GM23248 (cell line): ENCODE measurements around the gene CCDC97. TPM values are rescaled to one million over a fixed set of nuclear protein-coding genes. Genes with fewer than 3 reads are reported as not detected.
"Not testable (repeated sequence)": the region's sequence is repeated elsewhere in the genome, so short reads cannot be mapped to it uniquely, and the experiment has no call there.

Source experiments
- DNase-seq: peaks from one replicate; pipeline ENCODE4 v3.0.0-alpha.2; 2015
- H2AFZ ChIP-seq: fragments of 200-600 bp; sonication (generic); 2 replicates; pipeline ENCODE4 v1.6.1; 2016; ENCODE audit warnings: antibody characterized with exemption
- H3F3A ChIP-seq: fragments of 200-600 bp; sonication (generic); 2 replicates; pipeline ENCODE4 v1.6.1; 2016; ENCODE audit warnings: mild to moderate bottlenecking, antibody characterized with exemption, mixed run types; ENCODE audit not compliant: insufficient read depth
- H3K27ac ChIP-seq: fragments of 200-600 bp; sonication (generic); 2 replicates; pipeline ENCODE4 v1.5.1; 2016; ENCODE audit warnings: mild to moderate bottlenecking
- H3K27me3 ChIP-seq: fragments of 200-600 bp; sonication (generic); replicated peaks from 2 replicates; pipeline ENCODE4 v1.6.1; 2016; ENCODE audit warnings: mild to moderate bottlenecking; ENCODE audit not compliant: insufficient read depth
- H3K36me3 ChIP-seq: fragments of 200-600 bp; sonication (generic); 2 replicates; pipeline ENCODE4 v1.6.1; 2016; ENCODE audit warnings: low read depth, mild to moderate bottlenecking
- H3K4me1 ChIP-seq: fragments of 200-600 bp; sonication (generic); 2 replicates; pipeline ENCODE4 v1.6.1; 2016; ENCODE audit warnings: mild to moderate bottlenecking; ENCODE audit not compliant: insufficient read depth
- H3K4me2 ChIP-seq: fragments of 200-600 bp; sonication (generic); one replicate; pipeline ENCODE4 v1.6.1; 2016; ENCODE audit warnings: mild to moderate bottlenecking; ENCODE audit not compliant: unreplicated experiment
- H3K4me3 ChIP-seq: fragments of 200-600 bp; sonication (generic); 2 replicates; pipeline ENCODE4 v1.5.1; 2016; ENCODE audit warnings: mild to moderate bottlenecking
- H3K79me2 ChIP-seq: fragments of 200-600 bp; sonication (generic); 2 replicates; pipeline ENCODE4 v1.6.1; 2016; ENCODE audit warnings: mild to moderate bottlenecking; ENCODE audit not compliant: insufficient read depth
- H3K9ac ChIP-seq: fragments of 200-600 bp; sonication (generic); 2 replicates; pipeline ENCODE4 v1.6.1; 2016; ENCODE audit warnings: mild to moderate bottlenecking
- H3K9me2 ChIP-seq: fragments of 200-600 bp; sonication (generic); 2 replicates; pipeline ENCODE4 v1.6.1; 2016; ENCODE audit warnings: mixed run types, mild to moderate bottlenecking, moderate library complexity; ENCODE audit not compliant: insufficient read depth
- H3K9me3 ChIP-seq: fragments of 200-600 bp; sonication (generic); one replicate; pipeline ENCODE4 v1.6.1; 2017; ENCODE audit warnings: low read depth
- H4K20me1 ChIP-seq: fragments of 200-600 bp; sonication (generic); 2 replicates; pipeline ENCODE4 v1.6.0; 2016; ENCODE audit not compliant: insufficient read depth
- EZH2 ChIP-seq: fragments of 200-600 bp; sonication (generic); IDR thresholded peaks from 2 replicates; pipeline ENCODE4 v1.6.1; 2018; ENCODE audit warnings: antibody characterized with exemption, mild to moderate bottlenecking; ENCODE audit not compliant: insufficient read depth, poor library complexity, severe bottlenecking
- EZH2phosphoT487 ChIP-seq: fragments of 200-600 bp; sonication (generic); IDR thresholded peaks from 2 replicates; pipeline ENCODE4 v1.6.1; 2018; ENCODE audit warnings: antibody characterized with exemption, moderate library complexity, mild to moderate bottlenecking, low read depth; ENCODE audit not compliant: insufficient read depth
- WGBS, 2 experiments: methylation state at CpG; one replicate each; pipeline ENCODE4 v1.1.6; 2015 to 2017; ENCODE audit warnings: low lambda C conversion rate in 2 of 2, low coverage in 1 of 2; ENCODE audit errors: missing lambda C conversion rate in 2 of 2; 5-methylcytosine and 5-hydroxymethylcytosine counted together
- in situ Hi-C: fragments of 300-500 bp; cut with MboI; formaldehyde crosslinking; loops from 2 replicates; pipeline ENCODE4 v1.15.0; 2020
- polyA plus RNA-seq: library from polyadenylated mRNA; unstranded; fragments of >200 nt; fragmentation: Nextera tagmentation; extraction: Ambion mirVana; gene quantifications from 2 replicates; pipeline ENCODE4 v1.2.1, GENCODE V29; 2016
- total RNA-seq: library from RNA; depleted of rRNA; stranded (reverse); fragments of >200 nt; shearing (Covaris generic); gene quantifications from 2 replicates; pipeline ENCODE4 v1.2.3, GENCODE V29; 2014

CCDC97 gene
- total and polyA plus RNA-seq, 2 experiments from 2014 or later = 5.2 to 12.3 TPM

GRCh38 chr19:41367848-41368301 is 57.9 kb downstream of the CCDC97 start:
- peak; percentile 94 for DNase-seq
- Histone ChIP-seq H3K79me2 (peaks cover 56% of the 10 kb centered on the region), H3K27me3 (no peaks in the 10 kb centered on the region), H3K9me3 (no peaks in the 10 kb centered on the region), H3F3A (peaks cover 17% of the 10 kb centered on the region), H3K4me3 (no peak overlapping the region), H3K27ac (peak overlapping the region; percentile 88), H3K9me2 (no peaks in the 10 kb centered on the region), H3K36me3 (no peaks in the 10 kb centered on the region), H3K4me2 (peak overlapping the region; percentile 72), H2AFZ (no peak overlapping the region), H3K4me1 (peaks cover 27% of the 10 kb centered on the region), H3K9ac (peak overlapping the region; percentile 39; the same call in 1 of the 2 replicates), H4K20me1 (no peaks in the 10 kb centered on the region)
- in situ Hi-C loops = no loop called here
- 21 to 28% methylated on average over 6 of the region's 6 CpGs for WGBS, 2 experiments
- TF ChIP-seq EZH2phosphoT487 = no peak
- TF ChIP-seq EZH2 = no peak

DNA sequence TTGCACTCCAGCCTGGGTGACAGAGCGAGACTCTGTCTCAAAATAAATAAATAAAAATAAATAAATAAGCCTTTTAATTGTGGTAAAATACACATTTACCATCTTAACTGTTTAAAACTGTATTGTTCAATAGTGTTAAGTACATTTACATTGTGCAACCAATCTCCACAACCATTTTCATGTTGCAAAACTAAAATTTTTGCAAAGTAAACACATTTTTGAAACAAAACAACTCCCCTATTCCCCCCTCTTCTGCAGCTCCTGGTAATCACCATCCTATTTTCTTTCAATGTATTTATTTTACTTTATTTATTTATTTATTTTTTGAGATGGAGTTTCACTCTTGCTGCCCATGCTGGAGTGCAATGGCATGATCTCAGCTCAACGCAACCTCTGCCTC is 59.8 kb downstream of the CCDC97 start:
- H3F3A ChIP-seq = peaks cover 21% of the 10 kb centered on the region
- peaks cover 31% of the 10 kb centered on the region for H3K4me1 ChIP-seq
- H3K9me3 ChIP-seq = no peaks in the 10 kb centered on the region
- H3K36me3 ChIP-seq = no peaks in the 10 kb centered on the region
- H3K9ac ChIP-seq = no peak overlapping the region
- no peak overlapping the region for H3K4me3 ChIP-seq
- H2AFZ ChIP-seq = no peak overlapping the region
- H3K27me3 ChIP-seq = no peaks in the 10 kb centered on the region
- no peak for DNase-seq
- no peaks in the 10 kb centered on the region for H3K9me2 ChIP-seq
- H3K4me2 ChIP-seq = no peak overlapping the region
- in situ Hi-C loops = no loop called here
- WGBS, 2 experiments = 90 to 98% methylated on average over 2 of the region's 2 CpGs
- H3K79me2 ChIP-seq = peaks cover 54% of the 10 kb centered on the region
- TF ChIP-seq EZH2phosphoT487 = no peak
- no peak for TF ChIP-seq EZH2
- H3K27ac ChIP-seq = no peak overlapping the region
- H4K20me1 ChIP-seq = no peaks in the 10 kb centered on the region

DNA sequence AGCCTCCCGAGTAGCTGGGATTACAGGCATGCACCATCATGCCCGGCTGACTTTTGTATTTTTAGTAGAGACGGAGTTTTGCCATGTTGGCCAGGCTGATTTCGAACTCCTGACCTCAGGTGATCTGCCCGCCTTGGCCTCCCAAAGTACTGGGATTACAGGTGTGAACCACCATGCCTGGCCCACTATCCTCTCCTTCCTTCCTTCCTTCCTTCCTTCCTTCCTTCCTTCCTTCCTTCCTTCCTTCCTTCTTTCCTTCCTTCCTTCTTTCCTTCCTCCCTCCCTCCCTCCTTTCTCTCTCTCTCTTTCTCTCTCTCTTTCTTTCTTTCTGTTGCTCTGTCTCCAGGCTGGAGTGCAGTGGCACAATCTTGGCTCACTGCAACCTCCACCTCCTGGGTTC is 61.1 kb downstream of the CCDC97 start:
- H3K9me2 ChIP-seq, H4K20me1 ChIP-seq, H3K9me3 ChIP-seq, H3K27me3 ChIP-seq, in situ Hi-C loops, DNase-seq, H3K36me3 ChIP-seq, H2AFZ ChIP-seq, H3K9ac ChIP-seq, H3K4me3 ChIP-seq, H3K4me2 ChIP-seq, H3K27ac ChIP-seq: not testable (repeated sequence)
- 90 to 94% methylated on average over 5 of the region's 5 CpGs for WGBS, 2 experiments
- peaks cover 21% of the 10 kb centered on the region for H3F3A ChIP-seq
- peaks cover 41% of the 10 kb centered on the region for H3K79me2 ChIP-seq
- peaks cover 34% of the 10 kb centered on the region for H3K4me1 ChIP-seq

DNA sequence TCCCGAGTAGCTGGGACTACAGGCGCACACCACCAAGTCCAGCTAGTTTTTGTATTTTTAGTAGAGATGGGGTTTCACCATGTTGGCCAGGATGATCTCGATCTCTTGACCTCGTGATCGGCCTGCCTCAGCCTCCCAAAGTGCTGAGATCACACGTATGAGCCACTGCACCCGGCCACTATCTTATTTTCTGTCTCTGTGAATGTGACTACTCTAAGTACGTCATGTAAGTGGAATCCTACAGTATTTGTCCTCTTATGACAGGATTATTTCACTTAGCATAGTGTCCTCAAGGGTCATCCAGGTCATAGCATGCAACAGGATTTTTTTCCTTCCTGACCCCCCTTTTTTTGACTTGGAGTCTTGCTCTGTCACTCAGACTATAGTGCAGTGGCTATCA is 61.6 kb downstream of the CCDC97 start:
- in situ Hi-C loops = no loop called here
- H3K4me3 ChIP-seq = no peak overlapping the region
- TF ChIP-seq EZH2phosphoT487 (no peak), EZH2 (no peak)
- no peak overlapping the region for H3K27ac ChIP-seq
- H2AFZ ChIP-seq = no peak overlapping the region
- 84 to 90% methylated on average over 8 of the region's 8 CpGs for WGBS, 2 experiments
- H3K79me2 ChIP-seq = peaks cover 37% of the 10 kb centered on the region
- no peaks in the 10 kb centered on the region for H3K36me3 ChIP-seq
- no peaks in the 10 kb centered on the region for H3K9me3 ChIP-seq
- no peaks in the 10 kb centered on the region for H3K27me3 ChIP-seq
- no peaks in the 10 kb centered on the region for H3K9me2 ChIP-seq
- H3K9ac ChIP-seq = no peak overlapping the region
- H4K20me1 ChIP-seq = no peaks in the 10 kb centered on the region
- DNase-seq = no peak
- H3K4me1 ChIP-seq = peaks cover 36% of the 10 kb centered on the region
- H3K4me2 ChIP-seq = no peak overlapping the region
- H3F3A ChIP-seq = peaks cover 21% of the 10 kb centered on the region

DNA sequence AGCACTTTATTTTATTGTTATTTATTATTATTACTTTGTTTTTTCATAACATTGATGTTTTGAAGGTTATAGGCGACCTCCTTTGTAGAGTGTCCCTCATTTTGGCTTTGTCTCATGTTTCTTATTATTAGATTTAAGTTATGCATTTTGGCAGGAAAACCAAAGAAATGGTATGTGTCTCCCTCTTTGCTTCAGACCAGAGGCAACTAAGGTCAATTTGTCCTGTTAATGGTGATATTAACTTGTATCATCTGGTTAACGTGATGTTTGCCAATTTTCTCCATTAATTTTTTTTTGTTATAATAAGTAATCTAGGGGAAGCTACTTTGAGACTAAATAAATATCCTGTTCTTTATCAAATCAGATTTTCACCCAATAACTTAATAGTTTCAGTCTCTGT is 62.5 kb downstream of the CCDC97 start:
- H3K9me3 ChIP-seq = no peaks in the 10 kb centered on the region
- no peaks in the 10 kb centered on the region for H3K27me3 ChIP-seq
- TF ChIP-seq EZH2phosphoT487 (no peak), EZH2 (no peak)
- H3K4me2 ChIP-seq = no peak overlapping the region
- H2AFZ ChIP-seq = no peak overlapping the region
- DNase-seq = no peak
- no peak overlapping the region for H3K9ac ChIP-seq
- WGBS, 2 experiments = 74 to 80% methylated on average over 2 of the region's 2 CpGs
- H3K79me2 ChIP-seq = peaks cover 29% of the 10 kb centered on the region
- no peaks in the 10 kb centered on the region for H3K9me2 ChIP-seq
- in situ Hi-C loops = no loop called here
- H3K4me1 ChIP-seq = peaks cover 27% of the 10 kb centered on the region
- H3K27ac ChIP-seq = no peak overlapping the region
- H4K20me1 ChIP-seq = no peaks in the 10 kb centered on the region
- H3F3A ChIP-seq = peaks cover 15% of the 10 kb centered on the region
- H3K4me3 ChIP-seq = no peak overlapping the region
- H3K36me3 ChIP-seq = no peaks in the 10 kb centered on the region
